ENCODE data around the gene RIN1. TPM values are rescaled to one million over a fixed set of nuclear protein-coding genes. Genes with fewer than 3 reads are reported as not detected.
"Not testable (repeated sequence)": the region's sequence is repeated elsewhere in the genome, so short reads cannot be mapped to it uniquely, and the experiment has no call there.

Gene RIN1
- total RNA-seq, 1 donor = 19.0 TPM

DNA sequence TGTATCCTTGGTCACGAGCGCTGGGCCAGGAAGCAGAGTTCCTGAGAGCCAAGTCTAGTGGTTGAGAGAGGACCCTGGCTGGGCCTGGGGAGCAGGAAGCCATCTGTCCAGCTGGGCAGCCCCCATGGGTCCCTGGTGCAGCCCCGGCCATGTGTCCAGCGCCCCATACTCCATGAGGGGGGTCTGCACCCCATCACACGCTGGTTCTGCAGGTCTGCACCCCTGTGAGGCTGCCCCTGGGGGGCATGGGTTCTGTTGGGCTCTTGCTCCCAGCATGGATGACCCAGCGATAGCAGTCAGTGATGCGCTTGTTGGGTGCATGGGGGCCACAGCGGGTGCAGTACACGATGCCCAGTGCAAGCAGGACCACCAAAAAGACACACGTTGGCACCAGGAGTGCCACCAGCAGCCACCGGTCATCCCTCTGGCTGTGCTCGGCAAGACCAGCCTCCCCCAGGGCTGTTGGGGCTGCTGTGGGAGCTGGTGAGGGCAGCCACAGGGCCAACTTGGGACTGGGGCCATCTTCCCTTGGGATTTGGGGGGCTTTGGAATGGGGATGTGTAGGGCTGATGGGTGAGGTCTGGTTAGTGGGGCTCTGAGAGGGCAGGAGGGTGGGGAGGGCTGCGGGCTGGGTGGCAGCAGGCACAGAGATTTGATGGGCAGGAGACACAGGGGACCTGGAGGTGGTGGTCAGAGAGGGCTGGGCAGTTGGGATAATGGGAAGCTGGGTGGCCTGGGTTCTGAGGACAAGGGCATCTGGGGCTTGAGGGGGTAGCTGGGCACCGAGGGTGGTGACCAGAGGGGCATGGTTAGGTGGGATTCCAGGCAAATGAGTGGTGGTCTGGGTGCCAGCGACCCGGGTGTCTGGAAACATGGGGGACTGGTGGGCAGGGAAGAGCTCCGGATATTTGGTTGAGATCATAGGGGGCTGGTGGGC lies 21.4 kb downstream of the RIN1 start:
- DNase-seq (ENCODE audit: low read depth) = peak; percentile 37
- peak overlapping the region; percentile 91 for H3K4me3 ChIP-seq (ENCODE audit: low read depth, low read length)
- TF ChIP-seq, protein P1, sequence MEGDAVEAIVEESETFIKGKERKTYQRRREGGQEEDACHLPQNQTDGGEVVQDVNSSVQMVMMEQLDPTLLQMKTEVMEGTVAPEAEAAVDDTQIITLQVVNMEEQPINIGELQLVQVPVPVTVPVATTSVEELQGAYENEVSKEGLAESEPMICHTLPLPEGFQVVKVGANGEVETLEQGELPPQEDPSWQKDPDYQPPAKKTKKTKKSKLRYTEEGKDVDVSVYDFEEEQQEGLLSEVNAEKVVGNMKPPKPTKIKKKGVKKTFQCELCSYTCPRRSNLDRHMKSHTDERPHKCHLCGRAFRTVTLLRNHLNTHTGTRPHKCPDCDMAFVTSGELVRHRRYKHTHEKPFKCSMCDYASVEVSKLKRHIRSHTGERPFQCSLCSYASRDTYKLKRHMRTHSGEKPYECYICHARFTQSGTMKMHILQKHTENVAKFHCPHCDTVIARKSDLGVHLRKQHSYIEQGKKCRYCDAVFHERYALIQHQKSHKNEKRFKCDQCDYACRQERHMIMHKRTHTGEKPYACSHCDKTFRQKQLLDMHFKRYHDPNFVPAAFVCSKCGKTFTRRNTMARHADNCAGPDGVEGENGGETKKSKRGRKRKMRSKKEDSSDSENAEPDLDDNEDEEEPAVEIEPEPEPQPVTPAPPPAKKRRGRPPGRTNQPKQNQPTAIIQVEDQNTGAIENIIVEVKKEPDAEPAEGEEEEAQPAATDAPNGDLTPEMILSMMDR (IDR thresholded peaks at IDR 0.05; ENCODE audit: insufficient read depth, low read depth, low read length) = no peak

DNA sequence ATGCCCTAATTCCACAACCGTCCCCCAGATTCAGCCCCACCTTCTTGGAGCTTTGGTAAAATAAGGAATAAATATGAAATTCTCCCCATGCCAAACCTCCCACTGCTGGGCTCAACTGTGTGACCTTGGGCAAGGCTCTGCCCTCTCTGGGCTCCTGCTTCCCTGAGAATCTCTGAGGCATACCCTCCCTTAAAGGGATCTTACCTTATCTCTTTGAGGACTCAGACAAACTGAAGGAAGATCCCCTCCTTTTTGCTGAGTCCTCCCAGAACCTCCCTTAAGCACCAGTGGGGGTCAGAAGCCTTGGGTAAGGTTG lies 22.1 kb downstream of the RIN1 start:
- TF ChIP-seq, protein P1 (IDR thresholded peaks at IDR 0.05; ENCODE audit: insufficient read depth, low read depth, low read length) = no peak
- DNase-seq (ENCODE audit: low read depth) = no peak
- H3K4me3 ChIP-seq (ENCODE audit: low read depth, low read length) = peak overlapping the region; percentile 91

GRCh38 chr11:66313321-66314185 lies 22.7 kb downstream of the RIN1 start:
- peak; percentile 50 for DNase-seq (ENCODE audit: low read depth)
- peak overlapping the region; percentile 91 for H3K4me3 ChIP-seq (ENCODE audit: low read depth, low read length)
- TF ChIP-seq, protein P1 (IDR thresholded peaks at IDR 0.05; ENCODE audit: insufficient read depth, low read depth, low read length) = peak; percentile 51

GRCh38 chr11:66312549-66313320 lies 23.5 kb downstream of the RIN1 start:
- TF ChIP-seq, protein P1 (IDR thresholded peaks at IDR 0.05; ENCODE audit: insufficient read depth, low read depth, low read length) = no peak
- DNase-seq (ENCODE audit: low read depth) = peak; percentile 100
- peak overlapping the region; percentile 91 for H3K4me3 ChIP-seq (ENCODE audit: low read depth, low read length)

- TF ChIP-seq, protein P1 (IDR thresholded peaks at IDR 0.05; ENCODE audit: insufficient read depth, low read depth, low read length) = peak; percentile 91
- peak overlapping the region; percentile 69 for H3K4me3 ChIP-seq (ENCODE audit: low read depth, low read length)
- peak; percentile 90 for DNase-seq (ENCODE audit: low read depth)
Measured at GRCh38 chr11:66311965-66312548, 24.2 kb downstream of the RIN1 start.

- no peak for DNase-seq (ENCODE audit: low read depth)
- TF ChIP-seq, protein P1 (IDR thresholded peaks at IDR 0.05; ENCODE audit: insufficient read depth, low read depth, low read length) = no peak
- peak overlapping the region; percentile 69 for H3K4me3 ChIP-seq (ENCODE audit: low read depth, low read length)
Measured at GRCh38 chr11:66311470-66311964, 24.7 kb downstream of the RIN1 start.

DNA sequence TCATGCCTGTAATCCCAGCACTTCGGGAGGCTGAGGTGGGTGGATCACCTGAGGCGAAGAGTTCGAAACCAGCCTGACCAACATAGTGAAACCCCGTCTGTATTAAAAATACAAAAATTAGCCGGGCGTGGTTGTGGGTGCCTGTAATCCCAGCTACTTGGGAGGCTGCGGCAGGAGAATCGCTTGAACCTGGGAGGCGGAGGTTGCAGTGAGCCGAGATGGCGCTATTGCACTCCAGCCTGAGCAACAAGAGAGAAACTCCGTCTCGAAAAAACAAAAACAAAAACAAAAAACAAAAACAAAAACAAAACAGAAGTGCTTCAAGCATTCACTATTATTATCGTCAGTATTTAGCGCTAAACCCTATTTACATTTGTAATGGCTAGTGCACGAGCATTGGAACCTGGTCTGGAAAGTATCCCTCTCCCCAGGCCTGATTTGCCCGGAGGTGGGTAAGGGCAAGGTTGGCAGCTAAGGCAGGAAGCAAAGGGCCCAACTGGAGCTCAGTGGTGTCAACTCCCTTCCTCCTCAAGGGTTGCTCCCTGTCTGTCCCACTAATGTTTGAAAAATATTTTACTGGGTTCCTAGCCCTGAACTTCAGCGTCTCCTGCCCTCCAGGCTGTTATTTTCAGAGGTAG lies 25.3 kb downstream of the RIN1 start:
- DNase-seq (ENCODE audit: low read depth); H3K4me3 ChIP-seq (ENCODE audit: low read depth, low read length): not testable (repeated sequence)
